Spleen (tissue), 11 donors: ENCODE measurements around the gene CD320. TPM values are rescaled to one million over a fixed set of nuclear protein-coding genes. Genes with fewer than 3 reads are reported as not detected.

Experiments
- DNase-seq: peaks from one replicate; pipeline ENCODE4 v3.0.0-alpha.2; 2020
- H3K27ac ChIP-seq, 8 donors: fragments of 200-600 bp; sonication (generic) in 7 of 8; 1 replicate in 4 of 8; 2 replicates in 4 of 8; pipeline versions ENCODE4 v1.5.0 to v1.8.0; 2016 to 2021; ENCODE audit warnings: inconsistent platforms in 4 of 8, mild to moderate bottlenecking in 4 of 8, moderate library complexity in 1 of 8
- H3K27me3 ChIP-seq, 7 donors: fragments of 200-600 bp; sonication (generic) in 6 of 7; replicated peaks in 1 of 7; 1 replicate in 4 of 7; 2 replicates in 3 of 7; pipeline versions ENCODE4 v1.5.0 to v1.8.0; 2016 to 2021; ENCODE audit warnings: inconsistent platforms in 3 of 7, mild to moderate bottlenecking in 1 of 7
- H3K36me3 ChIP-seq, 6 donors: fragments of 200-600 bp; sonication (generic) in 5 of 6; 1 replicate in 4 of 6; 2 replicates in 2 of 6; pipeline versions ENCODE4 v1.5.0 to v1.8.0; 2016 to 2021; ENCODE audit warnings: inconsistent platforms in 2 of 6
- H3K4me1 ChIP-seq, 6 donors: fragments of 200-600 bp; sonication (generic) in 5 of 6; 1 replicate in 3 of 6; 2 replicates in 3 of 6; pipeline versions ENCODE4 v1.5.0 to v1.8.0; 2016 to 2021; ENCODE audit warnings: inconsistent platforms in 3 of 6
- H3K4me3 ChIP-seq, 8 donors: fragments of 200-600 bp; sonication (generic) in 7 of 8; 1 replicate in 4 of 8; 2 replicates in 4 of 8; pipeline versions ENCODE4 v1.5.0 to v1.8.0; 2016 to 2021; ENCODE audit warnings: inconsistent platforms in 4 of 8, mild to moderate bottlenecking in 4 of 8, moderate library complexity in 2 of 8
- H3K9me3 ChIP-seq, 8 donors: fragments of 200-600 bp; sonication (generic) in 7 of 8; 1 replicate in 4 of 8; 2 replicates in 4 of 8; pipeline versions ENCODE4 v1.5.0 to v1.8.0; 2016 to 2021; ENCODE audit warnings: inconsistent platforms in 4 of 8
- CTCF ChIP-seq, 11 experiments: fragments of 200-600 bp in 7 of 11; fragments of 450-650 bp in 4 of 11; sonication (generic) in 4 of 11; IDR thresholded peaks in 8 of 11; conservative IDR thresholded peaks in 3 of 11; 1 replicate in 7 of 11; 2 replicates in 4 of 11; pipeline versions ENCODE4 v1.4.0 to v1.8.0; 2016 to 2021; ENCODE audit warnings: antibody characterized with exemption in 11 of 11, inconsistent platforms in 4 of 11, mild to moderate bottlenecking in 1 of 11
- POLR2A ChIP-seq, 3 donors: fragments of 450-650 bp; IDR thresholded peaks; one replicate each; pipeline ENCODE4 v1.5.1; 2017; ENCODE audit warnings: antibody characterized with exemption in 3 of 3, mild to moderate bottlenecking in 1 of 3
- POLR2AphosphoS5 ChIP-seq, 3 donors: sonication (generic); formaldehyde crosslinking; IDR thresholded peaks; one replicate each; pipeline ENCODE4 v1.5.1; 2017; ENCODE audit warnings: antibody characterized with exemption in 3 of 3
- WGBS, 5 donors: extraction: QIAGEN DNeasy Blood & Tissue Kit in 3 of 5; methylation state at CpG; one replicate each; pipeline versions ENCODE4 v1.1.5 to v1.1.7; 2013 to 2018; 5-methylcytosine and 5-hydroxymethylcytosine counted together
- intact Hi-C: fragments of 100-400 bp; cut with DNase I; formaldehyde crosslinking; loops from one replicate; pipeline ENCODE4 v1.15.0; 2023; ENCODE audit warnings: low total_unique reads
- polyA plus RNA-seq, 3 donors: library from polyadenylated mRNA; stranded (reverse); fragments of 200-250 nt; gene quantifications; one replicate each; pipeline ENCODE4 v1.2.1, GENCODE V29; 2013
- total RNA-seq, 7 donors: library from RNA; depleted of rRNA in 3 of 7; stranded (reverse); fragments of >200 nt in 3 of 7; fragmentation: NEBNext Ultra II Directional in 4 of 7; extraction: Animal tissue kit (Norgen Biotek cat#: 25700) in 4 of 7; gene quantifications; one replicate each; pipeline versions ENCODE4 v1.1.0 to v1.2.1, GENCODE V29; 2016 to 2021
- donor health status: healthy with polysubstance abuse.
- donor health status: DM: no; HTN: no; CAD: no; lungs with moderate emphysema.
- donor health status: DM: no; HTN: no; CAD: no.
- donor health status: Bipolar disorder and iron deficiency.
- donor health status: healthy.
- donor health status: DM: no; HTN: no; CAD: no.
- donor health status: DM: yes; HTN: yes; CAD: no.

Gene CD320
- total and polyA plus RNA-seq, 10 donors = 26.6 to 131 (median 43.2) TPM

DNA sequence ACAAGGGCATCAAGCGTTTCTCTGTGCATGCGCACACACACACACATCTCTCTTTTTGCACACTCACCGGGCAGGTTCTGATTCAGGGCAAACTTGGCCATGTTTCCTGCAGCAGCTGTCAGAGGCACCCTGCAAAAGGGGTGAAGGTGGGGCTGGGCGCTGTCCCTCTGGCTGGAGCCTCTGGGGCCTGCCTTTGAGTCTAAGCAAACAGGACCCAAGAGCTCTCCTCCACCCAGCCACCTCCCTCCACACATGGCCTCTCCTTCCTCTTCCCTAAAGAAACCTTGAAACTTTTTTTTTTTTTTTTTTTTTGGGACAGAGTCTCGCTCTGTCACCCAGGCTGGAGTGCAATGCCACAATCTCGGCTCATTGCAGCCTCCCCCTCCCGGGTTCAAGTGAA, 29.6 kb upstream of the CD320 start:
- Histone ChIP-seq H3K27ac (peak overlapping the region in 5 of 8 donors; percentile 23 to 59 (median 37)), H3K4me1 (peaks cover 4 to 96% (median 57%) of the 10 kb centered on the region in 6 donors), H3K36me3 (peaks cover 0 to 21% (median 4%) of the 10 kb centered on the region in 6 donors), H3K27me3 (peaks cover 5 to 82% (median 43%) of the 10 kb centered on the region in 7 donors), H3K9me3 (no peaks in the 10 kb centered on the region), H3K4me3 (peak overlapping the region in 2 of 8 donors; percentile 27 to 35)
- DNase-seq = no peak
- intact Hi-C loops = no loop called here
- WGBS, 5 donors = 60 to 83% (median 76%) methylated on average over 6 to 7 of the region's 7 CpGs
- peak in 1 of 3 donors; percentile 34 for TF ChIP-seq POLR2AphosphoS5 (IDR thresholded peaks at IDR 0.05)
- TF ChIP-seq CTCF (IDR thresholded peaks at IDR 0.05 in 8 of 11, conservative IDR thresholded peaks at IDR 0.05 in 3 of 11) = no peak

DNA sequence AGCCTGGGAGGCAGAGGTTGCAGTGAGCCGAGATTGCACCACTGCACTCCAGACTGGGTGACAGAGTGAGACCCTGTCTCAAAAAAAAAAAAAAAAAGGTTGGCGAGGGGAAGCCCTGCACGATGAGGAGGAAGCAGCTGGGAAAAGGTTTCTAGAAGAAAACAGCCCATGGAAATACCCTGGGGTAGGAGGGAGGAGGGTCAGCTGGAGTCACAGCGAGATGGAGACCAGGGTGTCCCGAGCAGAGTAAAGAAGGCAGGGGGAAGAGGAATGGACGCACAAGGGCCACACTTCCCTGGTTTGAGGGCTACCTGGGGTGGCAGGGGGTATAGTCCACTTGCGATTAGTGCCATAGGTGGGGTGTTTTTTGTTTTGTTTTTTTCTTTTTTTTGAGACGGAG, 28.5 kb upstream of the CD320 start:
- intact Hi-C loops = no loop called here
- DNase-seq = no peak
- Histone ChIP-seq H3K27ac (peak overlapping the region in 3 of 8 donors; percentile 37 to 59 (median 57)), H3K36me3 (peaks cover 0 to 30% (median 4%) of the 10 kb centered on the region in 6 donors), H3K27me3 (peaks cover 5 to 73% (median 36%) of the 10 kb centered on the region in 7 donors), H3K9me3 (no peaks in the 10 kb centered on the region), H3K4me1 (peaks cover 4 to 86% (median 52%) of the 10 kb centered on the region in 6 donors), H3K4me3 (peak overlapping the region in 2 of 8 donors; percentile 27 to 71)
- TF ChIP-seq CTCF (IDR thresholded peaks at IDR 0.05 in 8 of 11, conservative IDR thresholded peaks at IDR 0.05 in 3 of 11) = no peak
- TF ChIP-seq POLR2AphosphoS5 (IDR thresholded peaks at IDR 0.05) = no peak
- no peak for TF ChIP-seq POLR2A (IDR thresholded peaks at IDR 0.05)
- WGBS, 5 donors = 29 to 48% (median 35%) methylated on average over 8 of the region's 8 CpGs

DNA sequence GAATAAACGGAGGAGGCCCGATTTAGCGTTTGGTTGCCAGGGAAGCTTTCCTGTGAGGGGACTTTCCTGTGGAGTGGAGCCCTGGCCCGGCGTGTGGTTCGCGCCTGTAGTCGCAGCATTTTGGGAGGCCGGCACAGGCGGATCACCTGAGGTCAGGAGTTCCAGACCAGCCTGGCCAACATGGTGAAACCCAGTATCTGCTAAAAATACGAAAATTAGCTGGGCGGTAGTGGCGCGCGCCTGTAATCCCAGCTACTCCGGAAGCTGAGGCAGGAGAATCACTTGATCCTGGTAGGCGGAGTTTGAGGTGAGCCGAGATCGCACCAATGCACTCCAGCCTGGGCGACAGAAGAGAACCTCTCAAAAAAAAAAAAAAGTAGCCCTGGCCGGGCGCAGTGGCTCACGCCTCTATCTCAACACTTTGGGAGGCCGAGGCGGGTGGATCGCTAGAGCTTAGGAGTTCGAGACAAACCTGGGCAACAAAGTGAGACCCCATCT, 28.0 kb upstream of the CD320 start:
- Histone ChIP-seq H3K4me3 (peak overlapping the region in 2 of 8 donors; percentile 37 to 71), H3K9me3 (no peaks in the 10 kb centered on the region), H3K27me3 (peaks cover 5 to 68% (median 36%) of the 10 kb centered on the region in 7 donors), H3K36me3 (peaks cover 0 to 36% (median 4%) of the 10 kb centered on the region in 6 donors), H3K27ac (peak overlapping the region in 4 of 8 donors; percentile 11 to 37 (median 30)), H3K4me1 (peaks cover 4 to 81% (median 49%) of the 10 kb centered on the region in 6 donors)
- WGBS, 5 donors = 27 to 44% (median 32%) methylated on average over 19 to 27 of the region's 27 CpGs
- intact Hi-C loops = no loop called here
- DNase-seq = peak; percentile 49
- TF ChIP-seq CTCF (IDR thresholded peaks at IDR 0.05 in 8 of 11, conservative IDR thresholded peaks at IDR 0.05 in 3 of 11) = no peak
- TF ChIP-seq POLR2AphosphoS5 (IDR thresholded peaks at IDR 0.05) = peak in 1 of 3 donors; percentile 41

DNA sequence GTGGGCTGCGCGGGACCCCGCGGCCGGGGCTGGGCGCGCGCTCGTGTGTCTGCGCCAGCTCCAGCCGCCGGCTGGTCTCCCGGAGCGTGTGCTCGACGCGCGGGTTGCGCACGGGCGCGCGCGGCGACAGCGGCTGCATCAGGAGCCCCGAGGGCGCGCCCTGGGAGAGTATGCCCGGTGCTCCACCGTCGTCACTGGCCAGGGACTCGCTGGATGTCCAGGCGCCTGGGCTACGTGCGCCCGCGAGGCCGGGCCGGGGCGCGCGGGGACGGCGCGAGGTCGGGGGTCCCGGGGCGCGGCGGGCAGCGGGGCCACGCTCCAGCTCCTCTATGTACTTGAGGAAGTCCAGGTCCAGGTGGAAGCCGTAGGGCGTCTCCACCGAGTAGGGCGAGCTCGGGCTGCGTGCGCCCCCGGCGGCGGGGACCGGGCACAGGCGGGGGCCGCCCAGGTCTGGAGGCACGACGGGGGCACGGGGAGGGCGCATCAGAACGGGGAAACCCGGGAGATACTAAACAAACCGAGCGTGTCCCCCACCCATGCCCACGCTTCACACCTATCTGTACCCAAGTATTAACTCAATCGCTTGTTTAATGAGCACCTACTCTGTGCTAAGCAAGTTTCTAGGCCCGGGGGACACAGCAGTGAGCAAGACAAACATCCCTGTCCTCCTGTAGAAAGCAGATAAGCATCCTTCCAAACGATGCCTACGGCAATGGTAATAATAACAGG, 27.3 kb upstream of the CD320 start:
- intact Hi-C loops = no loop called here
- Histone ChIP-seq H3K36me3 (peaks cover 0 to 42% (median 5%) of the 10 kb centered on the region in 6 donors), H3K27me3 (peaks cover 5 to 62% (median 36%) of the 10 kb centered on the region in 7 donors), H3K9me3 (no peaks in the 10 kb centered on the region), H3K4me1 (peaks cover 4 to 75% (median 46%) of the 10 kb centered on the region in 6 donors), H3K27ac (peak overlapping the region in 4 of 8 donors; percentile 11 to 37 (median 30)), H3K4me3 (peak overlapping the region in 6 of 8 donors; percentile 22 to 71 (median 37))
- TF ChIP-seq CTCF (IDR thresholded peaks at IDR 0.05 in 8 of 11, conservative IDR thresholded peaks at IDR 0.05 in 3 of 11) = peak in 2 of 11 experiments; percentile 22 to 51
- no peak for TF ChIP-seq POLR2AphosphoS5 (IDR thresholded peaks at IDR 0.05)
- WGBS, 5 donors = 13 to 30% (median 20%) methylated on average over 37 to 79 of the region's 79 CpGs
- DNase-seq = peak; percentile 56
